ENCODE results near the gene ZNF503.

ZNF503 gene

GRCh38 chr10:75395066-75395931 lies 6.3 kb downstream of the ZNF503 start:
- no peak overlapping the region for H3K27ac ChIP-seq (ENCODE audit: low read length)
- TF ChIP-seq EZH2phosphoT487 (IDR thresholded peaks at IDR 0.05; ENCODE audit: low read depth) (no peak), CTCF (IDR thresholded peaks at IDR 0.05; ENCODE audit: low read depth, low read length) (no peak)
- H3K4me1 ChIP-seq (ENCODE audit: low read length) = no peaks in the 10 kb centered on the region
- H3K4me2 ChIP-seq (ENCODE audit: low read length) = no peak overlapping the region
- no peaks in the 10 kb centered on the region for H3K79me2 ChIP-seq (ENCODE audit: low read length)
- H3K27me3 ChIP-seq (ENCODE audit: low read depth, low read length) = no peaks in the 10 kb centered on the region
- no peaks in the 10 kb centered on the region for H4K20me1 ChIP-seq (ENCODE audit: insufficient read depth, low read length)
- H3K4me3 ChIP-seq (ENCODE audit: low read length) = no peak overlapping the region
- H3K9me3 ChIP-seq (ENCODE audit: insufficient read depth, low read length) = no peaks in the 10 kb centered on the region
- H3K36me3 ChIP-seq (replicated peaks; ENCODE audit: low read depth, low read length) = no peaks in the 10 kb centered on the region
- no peak overlapping the region for H2AFZ ChIP-seq (ENCODE audit: low read depth, low read length)
- no peak overlapping the region for H3K9ac ChIP-seq (ENCODE audit: low read length)

DNA sequence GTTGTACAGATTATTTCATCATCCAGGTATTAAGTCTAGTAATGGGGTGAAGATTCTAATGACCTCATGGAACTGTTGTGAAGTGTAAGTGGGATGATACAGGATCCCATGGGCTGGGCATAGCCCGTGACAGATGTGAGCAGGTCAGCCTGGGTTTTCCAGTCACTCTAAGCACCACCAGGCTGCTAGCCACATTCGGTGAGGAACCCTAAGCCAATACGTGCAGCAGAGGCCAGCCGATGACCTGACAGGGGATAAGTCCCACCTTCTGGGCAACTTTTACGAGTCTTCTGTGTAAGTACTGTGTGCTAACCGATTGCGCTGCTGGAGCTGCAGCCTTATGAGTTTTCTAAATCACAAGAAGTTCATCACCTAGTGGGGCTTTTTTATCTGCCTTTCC lies 7.3 kb downstream of the ZNF503 start:
- Histone ChIP-seq H3K4me1 (ENCODE audit: low read length) (no peaks in the 10 kb centered on the region), H3K27ac (ENCODE audit: low read length) (no peak overlapping the region), H3K27me3 (ENCODE audit: low read depth, low read length) (no peaks in the 10 kb centered on the region), H3K4me3 (ENCODE audit: low read length) (no peak overlapping the region), H3K9ac (ENCODE audit: low read length) (no peak overlapping the region), H3K36me3 (replicated peaks; ENCODE audit: low read depth, low read length) (no peaks in the 10 kb centered on the region), H3K4me2 (ENCODE audit: low read length) (no peak overlapping the region), H3K9me3 (ENCODE audit: insufficient read depth, low read length) (no peaks in the 10 kb centered on the region), H2AFZ (ENCODE audit: low read depth, low read length) (no peak overlapping the region), H3K79me2 (ENCODE audit: low read length) (no peaks in the 10 kb centered on the region), H4K20me1 (ENCODE audit: insufficient read depth, low read length) (no peaks in the 10 kb centered on the region)
- TF ChIP-seq EZH2phosphoT487 (IDR thresholded peaks at IDR 0.05; ENCODE audit: low read depth) = no peak
- TF ChIP-seq CTCF (IDR thresholded peaks at IDR 0.05; ENCODE audit: low read depth, low read length) = no peak

DNA sequence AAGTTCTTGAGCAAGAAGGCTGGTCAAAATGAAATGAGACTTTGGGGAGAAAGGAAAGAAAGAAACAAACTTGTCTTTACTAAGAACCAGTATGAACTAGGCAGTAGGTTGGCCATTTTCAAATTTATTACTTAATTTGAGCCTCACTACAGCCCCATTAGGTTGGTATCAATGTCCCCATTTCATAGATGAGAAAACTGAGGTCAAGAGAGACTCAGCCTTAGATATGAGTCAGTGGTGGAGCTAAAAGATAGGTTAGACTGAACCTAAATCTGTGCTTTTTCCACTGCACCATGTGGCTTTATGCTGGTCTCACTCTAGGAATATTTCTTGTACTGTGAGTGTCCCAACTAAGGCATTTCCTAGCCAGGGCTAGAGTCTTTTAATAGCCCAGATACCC lies 8.8 kb downstream of the ZNF503 start:
- Histone ChIP-seq H4K20me1 (ENCODE audit: insufficient read depth, low read length) (no peaks in the 10 kb centered on the region), H3K4me3 (ENCODE audit: low read length) (no peak overlapping the region), H3K36me3 (replicated peaks; ENCODE audit: low read depth, low read length) (no peaks in the 10 kb centered on the region), H2AFZ (ENCODE audit: low read depth, low read length) (no peak overlapping the region), H3K4me1 (ENCODE audit: low read length) (no peaks in the 10 kb centered on the region), H3K79me2 (ENCODE audit: low read length) (no peaks in the 10 kb centered on the region), H3K27me3 (ENCODE audit: low read depth, low read length) (no peaks in the 10 kb centered on the region), H3K27ac (ENCODE audit: low read length) (no peak overlapping the region), H3K9ac (ENCODE audit: low read length) (no peak overlapping the region), H3K9me3 (ENCODE audit: insufficient read depth, low read length) (no peaks in the 10 kb centered on the region), H3K4me2 (ENCODE audit: low read length) (no peak overlapping the region)
- TF ChIP-seq EZH2phosphoT487 (IDR thresholded peaks at IDR 0.05; ENCODE audit: low read depth) (no peak), CTCF (IDR thresholded peaks at IDR 0.05; ENCODE audit: low read depth, low read length) (no peak)

GRCh38 chr10:75392271-75392670 lies 9.3 kb downstream of the ZNF503 start:
- Histone ChIP-seq H3K9ac (ENCODE audit: low read length) (no peak overlapping the region), H3K79me2 (ENCODE audit: low read length) (no peaks in the 10 kb centered on the region), H3K27me3 (ENCODE audit: low read depth, low read length) (no peaks in the 10 kb centered on the region), H3K4me3 (ENCODE audit: low read length) (no peak overlapping the region), H3K27ac (ENCODE audit: low read length) (no peak overlapping the region), H4K20me1 (ENCODE audit: insufficient read depth, low read length) (no peaks in the 10 kb centered on the region), H3K9me3 (ENCODE audit: insufficient read depth, low read length) (no peaks in the 10 kb centered on the region), H3K36me3 (replicated peaks; ENCODE audit: low read depth, low read length) (no peaks in the 10 kb centered on the region), H2AFZ (ENCODE audit: low read depth, low read length) (no peak overlapping the region), H3K4me2 (ENCODE audit: low read length) (no peak overlapping the region), H3K4me1 (ENCODE audit: low read length) (no peaks in the 10 kb centered on the region)
- TF ChIP-seq EZH2phosphoT487 (IDR thresholded peaks at IDR 0.05; ENCODE audit: low read depth) (no peak), CTCF (IDR thresholded peaks at IDR 0.05; ENCODE audit: low read depth, low read length) (no peak)

Measured in OCI-LY3 (cell line).